Astrocyte of the spinal cord (primary cell): ENCODE data around the gene LANCL2.

Experiments used
- DNase-seq: peaks from one replicate; pipeline ENCODE4 v3.0.0; 2011; ENCODE audit warnings: low read depth, low spot score
- H3K4me3 ChIP-seq: 2 replicates; pipeline ENCODE4 v1.5.1; 2011; ENCODE audit warnings: low read depth, mild to moderate bottlenecking, low read length, moderate library complexity
- in situ Hi-C: cut with HindIII; loops from 2 replicates; pipeline ENCODE4 v1.10.0; 2017; ENCODE audit warnings: low sequenced_read_pairs
- TF ChIP-seq, protein P1 (sequence below): IDR thresholded peaks from 2 replicates; pipeline ENCODE4 v1.5.1; 2012; ENCODE audit warnings: low read depth, mild to moderate bottlenecking, low read length, inconsistent platforms

The LANCL2 gene

DNA sequence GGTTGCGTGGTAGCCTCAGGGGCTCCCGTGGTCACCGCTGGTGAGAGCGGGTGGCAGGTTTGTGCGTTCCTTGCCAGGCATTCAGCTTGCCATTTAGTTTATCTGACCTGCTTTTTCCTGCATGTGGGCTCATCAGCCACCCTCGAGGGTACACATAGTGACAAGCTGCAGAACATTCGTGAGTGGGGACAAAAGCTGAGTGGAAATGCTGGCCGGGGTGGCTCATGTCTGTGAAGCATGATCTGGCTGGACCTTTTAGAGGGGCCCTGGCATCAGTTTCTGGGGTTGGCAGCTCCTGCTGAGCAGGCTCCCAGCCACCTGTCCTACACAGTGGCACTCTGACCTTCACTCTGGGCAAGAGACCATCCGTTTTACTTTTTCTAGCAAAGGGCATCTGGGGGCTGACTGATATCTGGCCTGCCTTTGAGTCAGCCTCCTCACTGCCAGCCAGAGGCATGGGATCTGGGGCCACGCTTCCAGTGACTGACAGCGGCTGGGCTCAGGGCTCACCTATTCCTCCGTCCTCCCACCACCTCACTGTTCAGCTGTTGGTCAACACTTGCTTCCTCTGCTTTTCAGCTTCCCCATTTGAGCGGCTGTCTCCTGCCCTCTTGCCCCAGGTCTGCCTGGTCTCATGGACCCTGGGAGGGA, 75.0 kb downstream of the LANCL2 start:
- TF ChIP-seq, protein P1, sequence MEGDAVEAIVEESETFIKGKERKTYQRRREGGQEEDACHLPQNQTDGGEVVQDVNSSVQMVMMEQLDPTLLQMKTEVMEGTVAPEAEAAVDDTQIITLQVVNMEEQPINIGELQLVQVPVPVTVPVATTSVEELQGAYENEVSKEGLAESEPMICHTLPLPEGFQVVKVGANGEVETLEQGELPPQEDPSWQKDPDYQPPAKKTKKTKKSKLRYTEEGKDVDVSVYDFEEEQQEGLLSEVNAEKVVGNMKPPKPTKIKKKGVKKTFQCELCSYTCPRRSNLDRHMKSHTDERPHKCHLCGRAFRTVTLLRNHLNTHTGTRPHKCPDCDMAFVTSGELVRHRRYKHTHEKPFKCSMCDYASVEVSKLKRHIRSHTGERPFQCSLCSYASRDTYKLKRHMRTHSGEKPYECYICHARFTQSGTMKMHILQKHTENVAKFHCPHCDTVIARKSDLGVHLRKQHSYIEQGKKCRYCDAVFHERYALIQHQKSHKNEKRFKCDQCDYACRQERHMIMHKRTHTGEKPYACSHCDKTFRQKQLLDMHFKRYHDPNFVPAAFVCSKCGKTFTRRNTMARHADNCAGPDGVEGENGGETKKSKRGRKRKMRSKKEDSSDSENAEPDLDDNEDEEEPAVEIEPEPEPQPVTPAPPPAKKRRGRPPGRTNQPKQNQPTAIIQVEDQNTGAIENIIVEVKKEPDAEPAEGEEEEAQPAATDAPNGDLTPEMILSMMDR = no peak
- no peak for DNase-seq
- in situ Hi-C loops = no loop called here
- no peak overlapping the region for H3K4me3 ChIP-seq

DNA sequence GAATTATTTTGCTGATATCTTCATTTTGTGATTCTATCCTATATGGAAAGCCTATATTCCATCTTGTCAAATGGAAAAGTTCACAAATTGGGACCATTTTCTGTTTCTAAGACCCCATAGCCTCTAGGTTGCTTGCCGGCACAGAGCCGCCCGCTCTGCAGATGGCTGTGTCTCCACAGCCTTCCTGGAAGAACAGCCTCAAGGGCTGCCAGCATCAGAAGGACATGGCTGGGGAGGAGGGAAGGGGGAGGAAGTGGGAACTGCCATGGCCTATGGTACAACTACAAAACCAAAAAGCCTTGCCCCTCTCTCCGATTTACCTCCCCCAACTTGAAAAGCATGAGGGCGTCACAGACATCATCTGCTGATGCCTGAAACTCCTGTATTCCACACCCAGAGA, 75.9 kb downstream of the LANCL2 start:
- H3K4me3 ChIP-seq = no peak overlapping the region
- in situ Hi-C loops = no loop called here
- DNase-seq = no peak
- TF ChIP-seq, protein P1 = no peak

- TF ChIP-seq, protein P1 = no peak
- DNase-seq = peak; percentile 76
- in situ Hi-C loops = no loop called here
- H3K4me3 ChIP-seq = no peak overlapping the region
Measured at GRCh38 chr7:55441774-55442522, 76.8 kb downstream of the LANCL2 start.

DNA sequence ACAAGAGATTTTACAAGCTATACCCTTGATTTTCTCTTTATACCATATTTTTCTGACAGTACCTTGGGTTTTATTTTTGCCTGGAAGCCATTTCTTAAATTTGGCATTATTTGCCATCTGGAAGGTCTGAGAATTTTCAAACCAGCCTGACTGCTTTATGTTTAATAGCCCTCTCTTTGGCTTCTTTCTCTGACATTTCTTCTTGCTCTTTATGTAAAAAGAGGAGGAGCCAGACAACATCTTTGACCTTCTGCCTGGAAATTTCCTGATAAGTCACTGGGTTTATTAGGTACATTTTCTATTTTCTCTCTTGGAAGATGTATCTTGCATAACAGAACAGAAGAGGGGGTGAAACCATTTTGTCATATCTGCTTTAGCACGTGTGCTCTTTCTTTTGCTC, 79.6 kb downstream of the LANCL2 start:
- DNase-seq = no peak
- TF ChIP-seq, protein P1 = no peak

DNA sequence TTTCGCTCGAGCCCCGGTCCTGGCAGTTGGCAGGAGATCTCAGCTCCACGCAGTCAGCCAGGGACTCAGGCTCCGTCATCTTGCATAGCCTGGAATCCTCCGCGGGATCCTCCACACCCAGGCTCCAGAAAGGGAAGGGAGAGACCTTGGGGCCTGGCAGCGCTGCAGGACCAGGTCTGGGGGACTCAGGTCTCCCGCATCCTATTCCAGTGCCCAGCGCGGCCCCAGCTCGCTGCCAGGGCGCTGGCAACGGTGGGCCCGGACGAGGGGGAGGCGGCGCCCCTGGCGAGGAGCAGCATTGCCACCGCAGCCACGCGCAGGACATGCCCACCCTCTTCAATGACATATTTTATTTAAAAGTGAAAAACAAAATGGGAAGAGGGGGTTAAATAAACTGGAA, 83.4 kb downstream of the LANCL2 start:
- TF ChIP-seq, protein P1 = no peak
- in situ Hi-C loops = no loop called here
- DNase-seq = no peak
- no peak overlapping the region for H3K4me3 ChIP-seq

More for the DNA sequence above, 79.6 kb downstream of the LANCL2 start:
- no peak overlapping the region for H3K4me3 ChIP-seq
- in situ Hi-C loops = no loop called here

GRCh38 chr7:55449205-55449991, 84.3 kb downstream of the LANCL2 start:
- TF ChIP-seq, protein P1 = no peak
- DNase-seq = no peak
- no peak overlapping the region for H3K4me3 ChIP-seq
- in situ Hi-C loops = no loop called here
